Endothelial cell of umbilical vein (primary cell): ENCODE measurements around the gene OSBPL1A. TPM values are rescaled to one million over a fixed set of nuclear protein-coding genes. Genes with fewer than 3 reads are reported as not detected.

Source experiments
- BruUV-seq: library from RNA; stranded (reverse); fragments of 400-500 nt; replicated peaks from 2 replicates; lab custom pipeline; 2021; lab: Mats Ljungman, UMichigan
- CTCF ChIA-PET: fragments of 300-600, 350-600 bp; sonication (Branson Sonifier 250); formaldehyde crosslinking; loops from one replicate; lab custom pipeline; 2021; ENCODE audit warnings: antibody characterized with exemption, inconsistent platforms; lab: Charles Lee
- POLR2A ChIA-PET: fragments of 300-600, 350-600 bp; sonication (Branson Sonifier 250); formaldehyde crosslinking; loops from one replicate; lab custom pipeline; 2021; ENCODE audit warnings: antibody characterized with exemption, inconsistent platforms; lab: Charles Lee
- DNase-seq: peaks from one replicate; pipeline ENCODE4 v3.0.0-alpha.2; 2011; ENCODE audit warnings: low read depth, low spot score
- FAIRE-seq: peaks from 2 replicates; lab custom pipeline; 2011; peaks lifted over from hg19 to GRCh38; lab: Jason Lieb, UNC
- H2AFZ ChIP-seq: 2 replicates; pipeline ENCODE4 v1.6.0; 2012; ENCODE audit warnings: low read depth, low read length, control low read depth, inconsistent platforms
- H3K27ac ChIP-seq: 2 replicates; pipeline ENCODE4 v1.5.1; 2011; ENCODE audit warnings: low read depth, mild to moderate bottlenecking, control low read depth, low read length, moderate library complexity; ENCODE audit not compliant: insufficient read depth
- H3K27me3 ChIP-seq, 2 experiments: 2 replicates each; pipeline versions ENCODE4 v1.6.0 to v1.6.1; 2011; ENCODE audit warnings: low read length in 2 of 2, mixed read lengths in 1 of 2; ENCODE audit not compliant: control insufficient read depth in 2 of 2, insufficient read depth in 2 of 2
- H3K36me3 ChIP-seq, 2 experiments: 2 replicates in 1 of 2; 3 replicates in 1 of 2; pipeline ENCODE4 v1.5.1; 2011; ENCODE audit warnings: low read length in 2 of 2, mild to moderate bottlenecking in 1 of 2, moderate library complexity in 1 of 2; ENCODE audit not compliant: control insufficient read depth in 2 of 2, insufficient read depth in 2 of 2; ENCODE audit errors: extremely low read depth in 1 of 2
- H3K4me1 ChIP-seq: 3 replicates; pipeline ENCODE4 v1.5.1; 2011; ENCODE audit warnings: mild to moderate bottlenecking, low read length; ENCODE audit not compliant: control insufficient read depth, insufficient read depth; ENCODE audit errors: extremely low read depth
- H3K4me2 ChIP-seq: 2 replicates; pipeline ENCODE4 v1.6.1; 2011; ENCODE audit warnings: low read length, control low read depth, mixed read lengths; ENCODE audit not compliant: insufficient read depth
- H3K4me3 ChIP-seq, 3 experiments: fragments of 200-600 bp in 1 of 3; sonication (generic), shearing (Covaris generic) in 1 of 3; replicated peaks in 1 of 3; 2 replicates each; pipeline ENCODE4 v1.5.1; 2011 to 2016; ENCODE audit warnings: control low read depth in 3 of 3, low read length in 3 of 3, mild to moderate bottlenecking in 2 of 3, inconsistent platforms in 1 of 3, low read depth in 1 of 3, moderate library complexity in 1 of 3; ENCODE audit not compliant: insufficient read depth in 1 of 3
- H3K79me2 ChIP-seq: 2 replicates; pipeline ENCODE4 v1.6.0; 2012; ENCODE audit warnings: low read length, inconsistent platforms; ENCODE audit not compliant: control insufficient read depth, insufficient read depth
- H3K9ac ChIP-seq: replicated peaks from 2 replicates; pipeline ENCODE3; 2011; ENCODE audit warnings: low read length, control low read depth; ENCODE audit not compliant: insufficient read depth; ENCODE audit errors: extremely low read depth
- H3K9me1 ChIP-seq: replicated peaks from 3 replicates; pipeline ENCODE4 v1.6.0; 2011; ENCODE audit warnings: mild to moderate bottlenecking, low read length; ENCODE audit not compliant: control insufficient read depth, insufficient read depth; ENCODE audit errors: extremely low read depth
- H3K9me3 ChIP-seq: replicated peaks from 2 replicates; pipeline ENCODE4 v1.5.1; 2012; ENCODE audit warnings: low read length, inconsistent platforms; ENCODE audit not compliant: control insufficient read depth, insufficient read depth
- H4K20me1 ChIP-seq: replicated peaks from 2 replicates; pipeline ENCODE3; 2011; ENCODE audit warnings: mild to moderate bottlenecking, low read length; ENCODE audit not compliant: control insufficient read depth, insufficient read depth; ENCODE audit errors: extremely low read depth
- EZH2 ChIP-seq: IDR thresholded peaks from 2 replicates; pipeline ENCODE4 v1.6.1; 2012; ENCODE audit warnings: borderline replicate concordance, low read depth, mild to moderate bottlenecking, moderate library complexity, low read length, inconsistent platforms; ENCODE audit not compliant: severe bottlenecking
- FOS ChIP-seq: IDR thresholded peaks from 2 replicates; pipeline ENCODE4 v1.6.1; 2011; ENCODE audit warnings: mild to moderate bottlenecking, low read length, moderate library complexity, borderline replicate concordance; ENCODE audit not compliant: insufficient read depth
- GATA2 ChIP-seq: IDR thresholded peaks from 2 replicates; pipeline ENCODE4 v1.7.0; 2011; ENCODE audit warnings: low read depth, mild to moderate bottlenecking, moderate library complexity, mixed read lengths, low read length; ENCODE audit not compliant: insufficient read length, insufficient read depth
- JUN ChIP-seq: IDR thresholded peaks from 2 replicates; pipeline ENCODE4 v1.6.1; 2011; ENCODE audit warnings: borderline replicate concordance, low read depth; ENCODE audit not compliant: insufficient read length, insufficient read depth
- MAX ChIP-seq: IDR thresholded peaks from 2 replicates; pipeline ENCODE4 v1.6.1; 2011; ENCODE audit not compliant: insufficient read depth, insufficient read length
- MYC ChIP-seq: IDR thresholded peaks from one replicate; pipeline ENCODE4 v1.6.1; 2011; ENCODE audit warnings: mild to moderate bottlenecking, low read depth, low read length
- POLR2A ChIP-seq: IDR thresholded peaks from 2 replicates; pipeline ENCODE4 v1.6.1; 2012; ENCODE audit warnings: low read depth, mild to moderate bottlenecking, control low read depth, low read length
- POLR2AphosphoS5 ChIP-seq: IDR thresholded peaks from 2 replicates; pipeline ENCODE4 v1.6.1; 2012; ENCODE audit warnings: low read depth, mild to moderate bottlenecking, control low read depth, low read length, moderate library complexity; ENCODE audit not compliant: insufficient read depth
- dilution Hi-C: fragments of 300-500 bp; cut with MboI; formaldehyde crosslinking; loops from one replicate; pipeline ENCODE4 v1.15.0; 2019; ENCODE audit warnings: low sequenced_read_pairs; ENCODE audit not compliant: extremely low pct_ligation_motif_present
- intact Hi-C: fragments of 100-400 bp; cut with micrococcal nuclease; formaldehyde crosslinking; loops from one replicate; pipeline ENCODE4 v1.10.0; 2022
- polyA plus RNA-seq, 4 experiments: library from polyadenylated mRNA; depleted of rRNA in 3 of 4; stranded (reverse) in 3 of 4; unstranded in 1 of 4; fragments of >200 nt; gene quantifications; 2 replicates each; pipeline versions ENCODE4 v1.2.1 to v1.2.3, GENCODE V29; 2011 to 2012; ENCODE audit warnings: missing spikeins in 1 of 4
- total RNA-seq: library from RNA; stranded (reverse); gene quantifications from 2 replicates; pipeline ENCODE4 v1.2.3, GENCODE V29; 2021
- TF ChIP-seq, protein P1 (sequence below), 2 donors: IDR thresholded peaks; 1 replicate in 1 of 2; 2 replicates in 1 of 2; pipeline ENCODE4 v1.5.1; 2011; ENCODE audit warnings: low read length in 2 of 2, mild to moderate bottlenecking in 2 of 2, moderate library complexity in 2 of 2, control low read depth in 1 of 2, inconsistent platforms in 1 of 2, low read depth in 1 of 2; ENCODE audit not compliant: insufficient read depth in 1 of 2; ENCODE audit errors: extremely low read depth in 1 of 2

Gene OSBPL1A
- total and polyA plus RNA-seq, 2 donors (not counting 3 experiments of a cell fraction or from before 2014, with no cell fraction given), result 6.4 to 16.5 TPM

DNA sequence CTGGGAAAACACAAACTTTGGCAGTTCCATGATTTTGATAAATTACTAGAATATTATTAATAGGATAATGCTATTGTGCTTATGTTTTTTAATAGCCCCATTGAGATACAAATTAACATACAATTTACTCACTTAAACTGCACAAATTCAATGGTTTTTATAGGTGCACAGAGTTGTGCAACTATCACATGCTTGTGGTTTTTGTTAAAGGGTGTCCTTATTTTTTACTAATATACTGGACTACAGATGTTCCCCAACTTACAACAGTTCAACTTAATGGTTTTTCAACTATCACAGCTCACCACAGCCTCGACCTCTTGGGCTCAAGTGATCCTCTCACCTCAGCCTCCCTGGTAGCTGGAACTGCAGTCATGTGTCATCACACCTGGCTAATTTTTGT is 76.6 kb downstream of the OSBPL1A start:
- intact Hi-C loops, result no loop called here
- BruUV-seq, result no TSS peak
- H4K20me1 ChIP-seq, result no peaks in the 10 kb centered on the region
- CTCF ChIA-PET, result interaction anchor here (1.7 kb wide), 1 partner anchor 144 kb away, joined by 5 read pairs; no protein-coding TSS in a partner anchor
- dilution Hi-C loops, result no loop called here
- no peak for FAIRE-seq
- no peak for DNase-seq
- H3K79me2 ChIP-seq, result no peaks in the 10 kb centered on the region
- H2AFZ ChIP-seq, result no peak overlapping the region
- no peak overlapping the region for H3K9ac ChIP-seq
- H3K4me2 ChIP-seq, result no peak overlapping the region
- POLR2A ChIA-PET, result no interaction called here
- H3K4me3 ChIP-seq, result no peak overlapping the region
- H3K27ac ChIP-seq, result no peak overlapping the region
- H3K36me3 ChIP-seq, result no peaks in the 10 kb centered on the region
- no peaks in the 10 kb centered on the region for H3K9me1 ChIP-seq
- no peak for TF ChIP-seq EZH2
- no peak for TF ChIP-seq FOS
- no peak for TF ChIP-seq JUN
- TF ChIP-seq GATA2, result no peak
- TF ChIP-seq MAX, result no peak
- TF ChIP-seq, protein P1, sequence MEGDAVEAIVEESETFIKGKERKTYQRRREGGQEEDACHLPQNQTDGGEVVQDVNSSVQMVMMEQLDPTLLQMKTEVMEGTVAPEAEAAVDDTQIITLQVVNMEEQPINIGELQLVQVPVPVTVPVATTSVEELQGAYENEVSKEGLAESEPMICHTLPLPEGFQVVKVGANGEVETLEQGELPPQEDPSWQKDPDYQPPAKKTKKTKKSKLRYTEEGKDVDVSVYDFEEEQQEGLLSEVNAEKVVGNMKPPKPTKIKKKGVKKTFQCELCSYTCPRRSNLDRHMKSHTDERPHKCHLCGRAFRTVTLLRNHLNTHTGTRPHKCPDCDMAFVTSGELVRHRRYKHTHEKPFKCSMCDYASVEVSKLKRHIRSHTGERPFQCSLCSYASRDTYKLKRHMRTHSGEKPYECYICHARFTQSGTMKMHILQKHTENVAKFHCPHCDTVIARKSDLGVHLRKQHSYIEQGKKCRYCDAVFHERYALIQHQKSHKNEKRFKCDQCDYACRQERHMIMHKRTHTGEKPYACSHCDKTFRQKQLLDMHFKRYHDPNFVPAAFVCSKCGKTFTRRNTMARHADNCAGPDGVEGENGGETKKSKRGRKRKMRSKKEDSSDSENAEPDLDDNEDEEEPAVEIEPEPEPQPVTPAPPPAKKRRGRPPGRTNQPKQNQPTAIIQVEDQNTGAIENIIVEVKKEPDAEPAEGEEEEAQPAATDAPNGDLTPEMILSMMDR (IDR thresholded peaks at IDR 0.05; ENCODE audit: extremely low read depth in 1 of 2, insufficient read depth in 1 of 2, low read depth in 1 of 2, low read length in 2 of 2), result no peak
- no peak for TF ChIP-seq POLR2A
- no peak for TF ChIP-seq MYC
- TF ChIP-seq POLR2AphosphoS5, result no peak
- no peaks in the 10 kb centered on the region for H3K9me3 ChIP-seq
- no peaks in the 10 kb centered on the region for H3K27me3 ChIP-seq
- H3K4me1 ChIP-seq, result peaks cover 2% of the 10 kb centered on the region
